ENCODE measurements around the gene BLID. TPM values are rescaled to one million over a fixed set of nuclear protein-coding genes. Genes with fewer than 3 reads are reported as not detected.

The BLID gene
- polyA plus RNA-seq, 1 experiment = 0.16 TPM

DNA sequence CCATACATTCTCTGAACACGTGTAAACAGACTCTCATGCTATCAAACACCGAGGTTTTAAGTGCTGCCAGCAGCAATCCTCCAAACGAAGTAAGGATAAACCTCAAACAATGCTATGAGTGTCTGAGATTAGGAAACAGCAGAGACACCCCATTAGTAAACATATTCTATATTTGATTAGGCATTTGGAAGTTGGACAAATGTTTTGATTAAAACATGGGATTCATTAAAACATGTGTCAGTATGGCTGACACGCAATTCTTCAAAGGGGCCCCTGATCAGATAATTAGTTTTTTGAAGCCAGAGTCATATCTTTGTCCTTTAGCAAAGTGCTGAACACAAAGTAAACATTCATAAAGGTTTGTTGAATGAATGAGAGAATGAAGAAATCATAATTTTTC is 33.2 kb upstream of the BLID start:
- H3K27me3 ChIP-seq (ENCODE audit: control insufficient read depth, insufficient read depth, low read length) = no peaks in the 10 kb centered on the region
- no peak overlapping the region for H3K4me3 ChIP-seq (ENCODE audit: low read depth, low read length)
- ChIA-PET CTCF (no interaction called here), POLR2A (no interaction called here)
- DNase-seq (ENCODE audit: low read depth) = no peak
- TF ChIP-seq, protein P1, sequence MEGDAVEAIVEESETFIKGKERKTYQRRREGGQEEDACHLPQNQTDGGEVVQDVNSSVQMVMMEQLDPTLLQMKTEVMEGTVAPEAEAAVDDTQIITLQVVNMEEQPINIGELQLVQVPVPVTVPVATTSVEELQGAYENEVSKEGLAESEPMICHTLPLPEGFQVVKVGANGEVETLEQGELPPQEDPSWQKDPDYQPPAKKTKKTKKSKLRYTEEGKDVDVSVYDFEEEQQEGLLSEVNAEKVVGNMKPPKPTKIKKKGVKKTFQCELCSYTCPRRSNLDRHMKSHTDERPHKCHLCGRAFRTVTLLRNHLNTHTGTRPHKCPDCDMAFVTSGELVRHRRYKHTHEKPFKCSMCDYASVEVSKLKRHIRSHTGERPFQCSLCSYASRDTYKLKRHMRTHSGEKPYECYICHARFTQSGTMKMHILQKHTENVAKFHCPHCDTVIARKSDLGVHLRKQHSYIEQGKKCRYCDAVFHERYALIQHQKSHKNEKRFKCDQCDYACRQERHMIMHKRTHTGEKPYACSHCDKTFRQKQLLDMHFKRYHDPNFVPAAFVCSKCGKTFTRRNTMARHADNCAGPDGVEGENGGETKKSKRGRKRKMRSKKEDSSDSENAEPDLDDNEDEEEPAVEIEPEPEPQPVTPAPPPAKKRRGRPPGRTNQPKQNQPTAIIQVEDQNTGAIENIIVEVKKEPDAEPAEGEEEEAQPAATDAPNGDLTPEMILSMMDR (IDR thresholded peaks at IDR 0.05; ENCODE audit: insufficient read depth, low read depth, low read length) = no peak
- H3K36me3 ChIP-seq (ENCODE audit: control insufficient read depth, insufficient read depth, low read length) = no peaks in the 10 kb centered on the region; the same call in 1 of the 2 replicates

DNA sequence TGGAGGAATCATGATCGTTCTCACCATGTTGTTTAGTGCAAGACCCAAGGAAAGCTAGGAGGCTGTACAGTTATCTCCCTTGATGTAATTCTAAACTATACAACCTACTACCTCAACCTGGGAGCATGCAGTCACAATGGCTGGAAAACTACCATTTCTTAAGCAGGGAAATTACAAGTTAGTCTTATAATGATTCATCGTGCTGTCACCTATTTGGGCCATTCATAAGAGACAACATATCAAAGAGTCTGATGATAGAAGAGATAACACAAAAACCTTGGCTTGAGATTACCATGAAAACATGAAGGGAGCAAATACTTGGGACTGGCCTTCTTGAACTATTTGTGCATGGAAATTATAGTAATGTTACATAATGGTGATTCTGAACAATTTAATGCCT is 30.5 kb upstream of the BLID start:
- Histone ChIP-seq H3K4me3 (ENCODE audit: low read depth, low read length) (no peak overlapping the region), H3K27me3 (ENCODE audit: control insufficient read depth, insufficient read depth, low read length) (no peaks in the 10 kb centered on the region), H3K36me3 (ENCODE audit: control insufficient read depth, insufficient read depth, low read length) (peaks cover 2% of the 10 kb centered on the region)
- DNase-seq (ENCODE audit: low read depth) = no peak
- TF ChIP-seq, protein P1 (IDR thresholded peaks at IDR 0.05; ENCODE audit: insufficient read depth, low read depth, low read length) = no peak
- ChIA-PET POLR2A (no interaction called here), CTCF (interaction anchor here (1.4 kb wide), 1 partner anchor 57 kb away, joined by 5 read pairs; no protein-coding TSS in a partner anchor)

DNA sequence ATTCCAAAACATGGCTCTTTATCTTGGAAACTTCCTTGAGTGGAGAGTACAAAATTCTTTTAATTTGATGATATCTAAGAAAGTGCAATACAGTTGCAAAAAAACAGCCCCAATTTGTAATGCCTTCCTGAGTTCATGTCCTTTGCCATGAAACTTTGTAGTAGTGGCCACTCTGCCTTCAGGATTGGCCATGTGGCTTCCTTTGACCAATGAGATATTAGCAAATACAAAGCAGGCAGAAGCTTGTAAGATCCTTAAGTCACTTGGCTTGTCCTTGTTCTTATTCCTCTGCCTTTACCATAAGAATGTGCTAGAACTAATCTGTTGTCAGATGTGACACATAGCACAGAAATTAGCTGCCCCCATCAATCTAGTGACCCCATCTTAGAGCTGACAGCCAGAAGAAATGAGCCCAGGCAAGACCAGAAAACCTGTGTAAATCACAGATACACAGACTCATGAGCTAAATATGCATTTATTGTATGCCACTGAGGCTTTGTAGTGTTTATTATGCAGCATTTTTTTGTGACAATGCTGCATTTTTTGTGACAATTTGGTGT is 29.8 kb upstream of the BLID start:
- ChIA-PET POLR2A (no interaction called here), CTCF (interaction anchor here (1.4 kb wide), 1 partner anchor 58 kb away, joined by 5 read pairs; no protein-coding TSS in a partner anchor)
- peaks cover 2% of the 10 kb centered on the region for H3K36me3 ChIP-seq (ENCODE audit: control insufficient read depth, insufficient read depth, low read length)
- TF ChIP-seq, protein P1 (IDR thresholded peaks at IDR 0.05; ENCODE audit: insufficient read depth, low read depth, low read length) = no peak
- no peak overlapping the region for H3K4me3 ChIP-seq (ENCODE audit: low read depth, low read length)
- DNase-seq (ENCODE audit: low read depth) = no peak
- no peaks in the 10 kb centered on the region for H3K27me3 ChIP-seq (ENCODE audit: control insufficient read depth, insufficient read depth, low read length)

DNA sequence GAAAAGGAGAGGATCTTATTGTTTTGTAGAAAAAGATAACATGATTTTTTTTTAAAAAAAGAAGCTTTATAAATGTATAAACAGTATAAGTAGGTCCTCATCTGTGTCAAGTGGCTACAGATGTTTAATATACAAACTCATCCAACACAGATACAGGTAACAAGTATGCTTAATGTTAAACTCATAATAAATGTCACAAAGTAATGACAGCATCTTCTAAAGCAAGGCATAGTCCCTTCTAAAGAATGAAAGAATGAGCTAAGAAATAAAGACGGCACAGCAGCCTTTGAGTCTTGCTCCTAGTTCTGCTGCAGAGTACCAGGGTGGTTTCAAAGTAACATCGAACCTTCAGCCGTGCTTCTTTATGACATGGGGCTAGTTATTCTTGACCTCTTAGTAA is 28.7 kb upstream of the BLID start:
- TF ChIP-seq, protein P1 (IDR thresholded peaks at IDR 0.05; ENCODE audit: insufficient read depth, low read depth, low read length) = no peak
- ChIA-PET CTCF (interaction anchor here (0.9 kb wide), 1 partner anchor 10 kb away, joined by 3 read pairs; no protein-coding TSS in a partner anchor), POLR2A (interaction anchor here (0.6 kb wide), 1 partner anchor 71 kb away, joined by 3 read pairs; no protein-coding TSS in a partner anchor)
- Histone ChIP-seq H3K27me3 (ENCODE audit: control insufficient read depth, insufficient read depth, low read length) (no peaks in the 10 kb centered on the region), H3K36me3 (ENCODE audit: control insufficient read depth, insufficient read depth, low read length) (peaks cover 2% of the 10 kb centered on the region), H3K4me3 (ENCODE audit: low read depth, low read length) (no peak overlapping the region)
- no peak for DNase-seq (ENCODE audit: low read depth)

DNA sequence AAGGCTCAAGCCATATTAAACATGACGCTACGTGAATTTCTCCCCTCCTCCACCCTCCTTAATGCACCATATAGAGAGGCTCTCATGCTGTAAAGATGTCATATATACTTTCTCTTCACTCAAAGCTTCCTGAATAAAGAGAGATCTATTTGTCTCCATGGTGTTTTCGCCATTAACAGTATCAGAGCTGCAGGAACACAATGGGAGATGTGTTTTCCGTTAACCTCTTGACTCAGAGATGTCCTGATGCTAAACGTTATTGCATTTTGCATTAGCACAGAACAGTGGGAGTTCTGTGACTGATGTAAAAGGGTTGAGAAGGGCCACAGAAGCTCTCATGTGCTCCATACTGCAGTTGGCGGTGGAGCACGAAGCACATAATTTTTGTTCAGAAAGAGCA is 25.7 kb upstream of the BLID start:
- ChIA-PET POLR2A (no interaction called here), CTCF (no interaction called here)
- no peak overlapping the region for H3K4me3 ChIP-seq (ENCODE audit: low read depth, low read length)
- TF ChIP-seq, protein P1 (IDR thresholded peaks at IDR 0.05; ENCODE audit: insufficient read depth, low read depth, low read length) = no peak
- H3K36me3 ChIP-seq (ENCODE audit: control insufficient read depth, insufficient read depth, low read length) = peaks cover 2% of the 10 kb centered on the region
- no peak for DNase-seq (ENCODE audit: low read depth)
- no peaks in the 10 kb centered on the region for H3K27me3 ChIP-seq (ENCODE audit: control insufficient read depth, insufficient read depth, low read length)

All from BJ (cell line).